Measurements from ENCODE around the gene SLC25A1.

GRCh38 chr22:19166421-19166820, 12.1 kb downstream of the SLC25A1 start:
- TF ChIP-seq CTCF (IDR thresholded peaks at IDR 0.05; ENCODE audit: insufficient read depth, low read depth, low read length): no peak
- TF ChIP-seq EZH2 (IDR thresholded peaks at IDR 0.05; ENCODE audit: insufficient read depth, low read length): no peak
